ENCODE measurements around the gene PRAC1. TPM values are rescaled to one million over a fixed set of nuclear protein-coding genes. Genes with fewer than 3 reads are reported as not detected.

Gene PRAC1
- total RNA-seq, 1 experiment from 2014 or later = not detected

- Histone ChIP-seq H3K23ac (ENCODE audit: insufficient read length, low read depth, low read length) (no peak overlapping the region), H4K20me1 (ENCODE audit: control insufficient read depth, insufficient read depth, insufficient read length) (no peaks in the 10 kb centered on the region), H2BK15ac (ENCODE audit: low read depth, low read length) (no peak overlapping the region), H3K79me2 (ENCODE audit: insufficient read depth, low read length) (no peaks in the 10 kb centered on the region), H2BK5ac (ENCODE audit: insufficient read length, low read length) (no peak overlapping the region), H4K91ac (ENCODE audit: insufficient read length, low read depth, low read length) (no peak overlapping the region), H3K56ac (ENCODE audit: insufficient read length, low read depth, low read length) (no peak overlapping the region), H4K8ac (replicated peaks; ENCODE audit: insufficient read length, low read depth, low read length) (no peak overlapping the region), H2BK20ac (ENCODE audit: low read depth, low read length, poor library complexity, severe bottlenecking) (no peak overlapping the region), H3K14ac (ENCODE audit: insufficient read depth, low read length) (no peak overlapping the region), H3K4ac (ENCODE audit: low read depth, low read length) (no peak overlapping the region), H3K23me2 (ENCODE audit: insufficient read length, low read depth, low read length, poor library complexity, severe bottlenecking) (no peaks in the 10 kb centered on the region), H3K27me3 (ENCODE audit: insufficient read depth, low read length) (peaks cover 98% of the 10 kb centered on the region), H2BK120ac (ENCODE audit: low read depth, low read length, poor library complexity, severe bottlenecking) (no peak overlapping the region), H3K9ac (ENCODE audit: extremely low read depth, insufficient read length, low read length) (no peak overlapping the region), H3K79me1 (ENCODE audit: insufficient read depth, low read depth, low read length, poor library complexity, severe bottlenecking) (no peaks in the 10 kb centered on the region), H3K27ac (ENCODE audit: insufficient read length, low read depth, low read length) (no peak overlapping the region), H3K4me2 (ENCODE audit: insufficient read depth, insufficient read length, low read length) (no peak overlapping the region), H2AK5ac (ENCODE audit: insufficient read length, low read length) (no peak overlapping the region), H3T11ph (ENCODE audit: low read length) (no peak overlapping the region), H4K5ac (ENCODE audit: insufficient read length, low read depth, low read length) (no peak overlapping the region), H2AFZ (ENCODE audit: low read length) (no peak overlapping the region), H3K9me3 (ENCODE audit: control insufficient read depth, low read depth, low read length) (no peaks in the 10 kb centered on the region), H2BK12ac (ENCODE audit: insufficient read length, low read depth, low read length) (no peak overlapping the region), H3K18ac (ENCODE audit: insufficient read length, low read depth, low read length) (no peak overlapping the region), H3K4me1 (ENCODE audit: insufficient read depth, low read length) (no peaks in the 10 kb centered on the region)
- no peak overlapping the region for H3K27ac Mint-ChIP-seq
- H3K4me3 Mint-ChIP-seq = peak overlapping the region in 1 of 2 experiments; percentile 17; a peak in 1 of 5 replicates
- H3K27me3 Mint-ChIP-seq (ENCODE audit: low read depth) = peaks cover 100% of the 10 kb centered on the region
- H3K4me1 Mint-ChIP-seq = peaks cover 8 to 18% of the 10 kb centered on the region in 2 experiments; a peak in 3 of 4 replicates
- no peak for DNase-seq
- TF ChIP-seq CTCF (conservative IDR thresholded peaks at IDR 0.05) = no peak
- 100% methylated on average over 3 of the region's 16 CpGs for WGBS (ENCODE audit: extremely low coverage, insufficient read length, low lambda C conversion rate)
- peaks cover 0 to 5% of the 10 kb centered on the region in 2 experiments; a peak in 2 of 5 replicates for H3K9me3 Mint-ChIP-seq
- no peaks in the 10 kb centered on the region for H3K36me3 Mint-ChIP-seq (ENCODE audit: insufficient read depth in 1 of 3, low read depth in 3 of 3)
Observed at GRCh38 chr17:48748718-48749566, 26.6 kb upstream of the PRAC1 start.

Measured in H9 (cell line).